ENCODE results near the gene PITPNC1. TPM values are rescaled to one million over a fixed set of nuclear protein-coding genes. Genes with fewer than 3 reads are reported as not detected.
"Not testable (repeated sequence)": the region's sequence is repeated elsewhere in the genome, so short reads cannot be mapped to it uniquely, and the experiment has no call there.

PITPNC1 gene
- total RNA-seq, 1 donor from 2014 or later, result 14.6 TPM

DNA sequence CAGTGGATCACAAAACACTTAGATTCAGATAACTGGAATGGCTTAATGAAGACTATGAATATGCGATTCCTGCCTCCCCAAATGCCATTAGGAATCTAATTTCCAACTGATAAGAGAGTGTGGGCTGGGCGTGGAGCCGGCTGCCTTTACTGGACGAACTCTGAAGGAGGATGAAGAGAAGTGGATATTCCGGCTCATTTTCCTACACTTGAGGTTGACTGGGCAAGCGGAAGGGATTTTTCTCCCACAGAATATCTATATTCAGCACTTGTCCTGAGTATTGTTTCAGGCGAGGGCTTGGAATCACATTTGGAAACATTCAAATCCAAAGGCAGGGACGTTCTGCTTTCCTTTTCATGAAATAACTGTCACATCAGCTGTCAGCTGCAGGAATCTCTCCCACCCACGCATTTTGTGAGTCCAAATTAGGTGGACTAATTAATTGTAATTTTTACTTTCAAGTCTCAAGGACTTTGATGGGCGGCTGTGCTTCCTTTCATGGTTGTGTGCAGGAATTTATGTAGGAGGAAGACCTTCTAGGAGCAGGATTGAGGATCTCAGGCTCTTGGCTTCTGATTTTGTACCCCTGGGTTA is 138.5 kb downstream of the PITPNC1 start:
- intact Hi-C loops (cut with DNase I), result no loop called here
- DNase-seq, result no peak
- peak; percentile 36 for ATAC-seq (ENCODE audit: poor library complexity)

- intact Hi-C loops (cut with DNase I); ATAC-seq (ENCODE audit: poor library complexity); DNase-seq: not testable (repeated sequence)
Measured at GRCh38 chr17:67516571-67516970, 139.5 kb downstream of the PITPNC1 start.

GRCh38 chr17:67517325-67517724 is 140.2 kb downstream of the PITPNC1 start:
- intact Hi-C loops (cut with DNase I), result no loop called here
- no peak for DNase-seq
- ATAC-seq (ENCODE audit: poor library complexity), result no peak

DNA sequence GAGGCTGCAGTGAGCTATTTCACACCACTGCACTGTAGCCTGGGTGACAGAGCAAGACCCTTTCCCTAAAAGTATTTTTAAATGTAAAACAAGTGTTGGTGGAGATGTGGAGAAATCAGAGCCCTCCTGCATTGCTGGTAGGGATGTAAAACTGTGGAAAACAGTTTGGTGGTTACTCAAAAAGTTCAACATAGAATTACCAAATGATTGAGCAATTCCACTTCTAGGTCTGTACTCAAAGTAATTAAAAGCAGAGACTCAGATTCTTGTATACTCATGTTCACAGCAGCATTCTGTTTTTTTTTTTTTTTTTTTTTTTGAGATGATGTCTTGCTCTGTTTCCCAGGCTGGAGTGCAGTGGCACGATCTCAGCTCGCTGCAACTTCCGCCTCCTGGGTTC is 141.8 kb downstream of the PITPNC1 start:
- DNase-seq (no peak), ATAC-seq (ENCODE audit: poor library complexity) (no peak)
- intact Hi-C loops (cut with DNase I), result no loop called here

- intact Hi-C loops (cut with DNase I), result no loop called here
- DNase-seq (no peak), ATAC-seq (ENCODE audit: poor library complexity) (no peak)
Measured at GRCh38 chr17:67519801-67520251, 142.7 kb downstream of the PITPNC1 start.

DNA sequence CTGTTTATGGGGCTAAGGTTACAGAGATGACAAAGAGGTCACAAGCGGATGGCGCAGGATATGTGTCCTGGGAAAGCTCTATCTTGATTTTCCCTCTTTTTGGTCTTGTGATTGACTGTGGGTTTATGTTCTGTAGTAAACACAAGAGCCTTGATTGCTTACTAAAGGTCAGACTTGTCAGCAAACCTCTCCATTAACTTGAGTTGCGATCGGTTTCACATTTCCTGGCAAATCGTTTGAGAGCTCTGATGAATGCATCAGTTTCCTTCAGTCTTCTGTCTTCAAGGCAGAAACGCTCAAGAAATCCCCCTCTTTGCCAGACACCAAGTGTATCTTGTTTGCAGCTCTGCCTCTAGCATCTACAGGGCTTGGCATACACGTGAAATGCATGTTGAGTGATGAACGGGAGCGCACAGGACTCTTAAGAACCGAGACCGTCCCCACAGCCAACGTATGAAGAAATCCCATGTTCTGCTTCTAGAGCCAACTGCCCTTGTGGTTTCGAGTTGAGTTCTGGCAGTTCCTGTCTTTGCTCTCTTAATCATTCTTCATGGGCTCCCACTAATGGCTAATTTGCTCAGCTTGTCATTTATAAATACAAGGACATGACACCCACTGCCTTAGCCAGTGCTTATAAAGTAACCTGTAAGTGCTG is 143.3 kb downstream of the PITPNC1 start:
- ATAC-seq (ENCODE audit: poor library complexity) (peak; percentile 77), DNase-seq (no peak)
- intact Hi-C loops (cut with DNase I), result no loop called here

DNA sequence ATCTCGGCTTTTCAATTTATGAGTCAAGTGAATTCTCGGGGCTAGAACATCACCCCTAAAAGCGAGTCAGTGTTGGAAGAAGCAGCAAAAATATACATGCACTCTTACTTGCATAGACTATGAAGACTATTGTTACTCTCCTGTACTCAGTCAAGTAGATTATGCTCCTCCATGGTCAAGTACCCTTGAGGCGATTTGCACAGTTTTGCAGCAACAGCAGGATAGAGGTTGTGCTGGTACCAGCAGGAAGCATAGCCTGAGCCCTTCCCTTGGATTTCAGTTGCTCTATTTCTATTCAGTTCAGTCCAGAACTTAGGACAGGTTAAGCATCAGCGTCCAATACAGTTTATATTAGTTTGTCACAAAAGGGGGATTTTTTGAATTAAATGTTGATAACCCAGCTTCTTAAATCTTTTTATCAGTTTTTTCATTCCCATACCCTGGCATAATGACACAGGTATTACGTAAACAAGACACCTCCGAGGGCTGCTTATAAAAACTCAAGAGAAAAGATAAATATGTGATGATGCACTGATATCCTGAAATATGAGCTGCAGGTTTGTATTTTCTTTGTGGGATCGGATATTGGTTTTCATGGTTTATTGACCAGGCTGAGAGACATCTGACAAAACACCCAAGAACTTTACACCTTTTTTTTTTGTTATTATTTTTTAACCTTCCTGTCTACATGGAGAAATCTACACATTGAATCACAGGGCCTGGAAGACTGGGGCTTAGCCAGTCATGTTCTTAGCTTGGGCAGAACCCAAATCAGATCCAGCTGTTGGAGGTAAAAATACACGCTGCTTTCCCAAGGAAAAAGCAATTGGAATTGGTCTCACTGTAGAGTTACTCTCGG is 144.1 kb downstream of the PITPNC1 start:
- ATAC-seq (ENCODE audit: poor library complexity) (peak; percentile 24), DNase-seq (no peak)
- intact Hi-C loops (cut with DNase I), result no loop called here

- ATAC-seq (ENCODE audit: poor library complexity), result no peak
- intact Hi-C loops (cut with DNase I), result no loop called here
Measured at GRCh38 chr17:67521775-67522069, 144.6 kb downstream of the PITPNC1 start.

DNA sequence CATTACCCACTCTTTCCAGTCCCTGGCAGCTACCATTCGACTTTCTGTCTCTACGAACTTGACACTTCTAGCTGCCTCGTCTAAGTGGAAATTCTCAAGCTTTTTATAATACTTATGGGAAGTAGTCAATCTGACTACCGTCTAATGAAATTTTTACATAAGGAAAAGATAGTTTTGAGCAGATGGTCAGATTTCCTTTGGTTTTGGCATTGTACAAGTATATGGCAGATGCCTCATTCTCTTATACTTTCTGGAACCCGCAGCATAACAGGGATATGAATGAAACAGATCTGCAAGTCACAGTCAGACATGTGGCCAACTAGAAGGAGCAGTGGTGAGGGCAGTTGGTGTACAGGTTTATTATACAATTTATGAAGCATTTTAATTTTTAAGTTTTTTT is 146.0 kb downstream of the PITPNC1 start:
- ATAC-seq (ENCODE audit: poor library complexity), result no peak
- intact Hi-C loops (cut with DNase I), result no loop called here
- DNase-seq, result no peak

More at GRCh38 chr17:67521775-67522069, 144.6 kb downstream of the PITPNC1 start:
- DNase-seq, result no peak

DNA sequence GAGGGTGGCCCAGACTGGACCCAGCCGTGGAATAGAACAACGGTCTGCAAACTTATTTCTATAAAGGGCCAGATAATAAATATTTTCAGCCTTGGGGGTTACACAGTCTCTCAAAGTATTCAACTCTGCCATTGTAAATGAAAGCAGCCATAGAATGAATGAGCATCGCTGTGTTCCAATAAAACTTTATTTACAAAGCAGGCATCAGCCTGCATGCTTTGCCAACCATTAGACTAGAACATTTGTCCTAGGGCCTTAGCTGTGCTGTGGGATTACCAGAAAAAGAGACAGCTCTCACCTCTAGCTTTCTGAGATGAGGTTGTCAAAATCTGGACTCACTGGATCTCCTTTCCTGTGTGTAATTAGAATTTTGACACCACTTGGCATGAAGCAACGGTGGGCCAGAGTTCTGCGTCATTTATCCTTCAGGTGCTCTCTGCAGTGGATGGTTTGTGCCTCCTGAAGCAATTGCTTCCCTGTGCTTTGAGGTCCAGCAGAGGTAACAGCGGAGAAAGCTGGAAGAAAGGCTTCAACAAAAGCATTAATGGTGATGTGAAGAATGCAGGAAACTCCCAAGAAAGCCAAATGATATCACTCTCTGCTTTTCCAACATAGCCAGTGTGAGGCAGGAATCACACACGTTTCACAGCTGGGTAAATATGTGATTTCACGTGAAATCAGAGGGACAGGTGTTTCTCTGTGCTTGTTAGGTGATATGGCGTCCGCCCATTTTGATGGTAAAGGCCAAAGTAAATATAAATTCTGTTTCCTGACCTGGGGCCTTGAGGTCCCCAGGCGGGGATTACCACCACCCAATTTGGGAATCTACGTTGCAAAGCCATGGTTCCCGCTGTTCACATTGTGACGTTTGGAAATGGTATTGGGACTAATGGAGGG is 148.4 kb downstream of the PITPNC1 start:
- intact Hi-C loops (cut with DNase I), result no loop called here
- ATAC-seq (ENCODE audit: poor library complexity), result no peak
- no peak for DNase-seq

GRCh38 chr17:67526700-67527099 is 149.6 kb downstream of the PITPNC1 start:
- ATAC-seq (ENCODE audit: poor library complexity), result no peak
- no peak for DNase-seq
- intact Hi-C loops (cut with DNase I), result no loop called here

GRCh38 chr17:67528751-67529436 is 151.8 kb downstream of the PITPNC1 start:
- DNase-seq, result peak; percentile 82
- intact Hi-C loops (cut with DNase I), result no loop called here
- peak; percentile 91 for ATAC-seq (ENCODE audit: poor library complexity)

GRCh38 chr17:67531291-67531690 is 154.2 kb downstream of the PITPNC1 start:
- ATAC-seq (ENCODE audit: poor library complexity) (no peak), DNase-seq (peak; percentile 69)

DNA sequence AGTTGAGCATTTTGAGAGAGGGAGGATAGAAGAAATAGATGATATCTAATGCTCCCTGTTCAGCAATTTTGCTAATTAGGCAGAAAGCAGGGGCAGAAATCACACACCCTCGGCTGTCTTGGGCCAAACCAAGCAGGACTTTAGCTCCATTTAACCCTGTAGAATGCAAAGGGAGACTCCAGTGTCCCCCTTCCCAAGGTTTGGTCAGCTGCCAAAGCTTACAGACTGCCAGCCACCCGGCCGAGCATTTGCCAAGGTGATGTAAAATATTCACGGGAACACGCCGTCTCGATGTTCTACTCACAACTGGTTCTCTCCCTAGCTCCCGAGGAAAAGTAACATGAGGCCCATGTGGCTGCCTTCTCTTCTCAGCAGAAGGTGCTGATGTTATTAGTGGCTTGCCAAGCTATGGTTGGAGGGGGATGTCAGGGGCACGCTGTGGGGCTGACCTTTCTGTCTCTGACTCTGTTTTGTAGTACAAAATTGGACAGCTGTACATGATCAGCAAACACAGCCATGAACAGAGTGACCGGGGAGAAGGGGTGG is 155.3 kb downstream of the PITPNC1 start:
- ATAC-seq (ENCODE audit: poor library complexity) (peak; percentile 42), DNase-seq (no peak)
- intact Hi-C loops (cut with DNase I), result no loop called here

More at GRCh38 chr17:67531291-67531690, 154.2 kb downstream of the PITPNC1 start:
- intact Hi-C loops (cut with DNase I), result no loop called here

DNA sequence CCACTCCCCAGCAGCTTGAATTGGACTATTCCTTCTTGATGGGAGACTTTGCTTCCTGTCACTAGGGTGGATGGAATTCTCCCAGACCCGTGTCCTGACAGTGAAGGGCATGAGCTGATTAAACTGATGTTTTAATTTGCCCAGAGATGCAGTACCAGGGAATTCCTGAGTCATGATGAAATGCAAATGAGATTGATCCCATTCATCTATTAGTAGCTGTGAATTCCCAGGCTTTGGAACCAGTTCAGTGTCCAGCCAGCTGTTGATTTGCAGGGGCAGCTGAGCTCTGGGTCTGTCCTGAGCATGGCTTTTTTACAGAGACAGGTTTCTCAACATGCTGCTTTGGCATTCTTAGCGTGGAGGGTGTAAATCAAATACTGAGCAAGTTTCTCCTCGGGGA is 157.9 kb downstream of the PITPNC1 start:
- DNase-seq, result no peak
- intact Hi-C loops (cut with DNase I), result no loop called here
- no peak for ATAC-seq (ENCODE audit: poor library complexity)

GRCh38 chr17:67542219-67543114 is 165.4 kb downstream of the PITPNC1 start:
- no peak for DNase-seq
- intact Hi-C loops (cut with DNase I), result loop anchor here (10.0 kb wide), 1 partner anchor 168 kb away; the partner anchor contains the start of gene PITPNC1

More at GRCh38 chr17:67542219-67543114, 165.4 kb downstream of the PITPNC1 start:
- no peak for ATAC-seq (ENCODE audit: poor library complexity)
